HepG2 (cell line): ENCODE results near the gene NAP1L1. TPM values are rescaled to one million over a fixed set of nuclear protein-coding genes. Genes with fewer than 3 reads are reported as not detected.

Source experiments
- ARNTL ChIP-seq: sonication (generic); formaldehyde crosslinking; IDR thresholded peaks from 2 replicates; pipeline ENCODE4 v1.4.0; 2020; ENCODE audit warnings: mild to moderate bottlenecking, missing genetic modification reagents
- CENPT ChIP-seq: sonication (generic); formaldehyde crosslinking; IDR thresholded peaks from 2 replicates; pipeline ENCODE4 v1.8.0; 2022; ENCODE audit warnings: low read depth, mild to moderate bottlenecking, moderate library complexity, missing genetic modification reagents
- EZH2 ChIP-seq: conservative IDR thresholded peaks from 2 replicates; pipeline ENCODE4 v1.6.1; 2012; ENCODE audit warnings: mild to moderate bottlenecking, low read depth, low read length, moderate library complexity
- FIP1L1 ChIP-seq: fragments of 200-400 bp; formaldehyde crosslinking; IDR thresholded peaks from 2 replicates; pipeline ENCODE4 v1.6.1; 2018; ENCODE audit warnings: low read depth, mild to moderate bottlenecking, low read length, moderate library complexity, borderline replicate concordance; ENCODE audit not compliant: insufficient read depth
- FOSL1 ChIP-seq: sonication (generic); formaldehyde crosslinking; IDR thresholded peaks from 2 replicates; pipeline ENCODE4 v1.9.0; 2021; ENCODE audit warnings: missing genetic modification reagents, borderline replicate concordance
- FOSL2 ChIP-seq: sonication (generic); formaldehyde crosslinking; IDR thresholded peaks from 2 replicates; pipeline ENCODE4 v1.4.0; 2020; ENCODE audit warnings: missing genetic modification reagents
- FOXK1 ChIP-seq: sonication (generic); formaldehyde crosslinking; IDR thresholded peaks from 2 replicates; pipeline ENCODE4 v1.4.0; 2020; ENCODE audit warnings: low read depth, missing genetic modification reagents, borderline replicate concordance
- FOXK2 ChIP-seq: fragments of 450-650 bp; IDR thresholded peaks from 2 replicates; pipeline ENCODE4 v1.6.1; 2016
- MTF2 ChIP-seq: sonication (generic); formaldehyde crosslinking; IDR thresholded peaks from 2 replicates; pipeline ENCODE4 v1.5.0; 2020; ENCODE audit warnings: missing genetic modification reagents, borderline replicate concordance
- NCOA1 ChIP-seq: sonication (generic); formaldehyde crosslinking; IDR thresholded peaks from 2 replicates; pipeline ENCODE4 v1.9.0; 2021; ENCODE audit warnings: missing genetic modification reagents
- NCOA5 ChIP-seq: sonication (generic); formaldehyde crosslinking; IDR thresholded peaks from 2 replicates; pipeline ENCODE4 v1.4.0; 2020; ENCODE audit warnings: missing genetic modification reagents
- ONECUT2 ChIP-seq: sonication (generic); formaldehyde crosslinking; IDR thresholded peaks from 2 replicates; pipeline ENCODE4 v1.4.0; 2020; ENCODE audit warnings: missing genetic modification reagents
- POLR2AphosphoS5 ChIP-seq: IDR thresholded peaks from 2 replicates; pipeline ENCODE4 v1.6.1; 2012; ENCODE audit warnings: low read depth, low read length
- RAD51 ChIP-seq: fragments of 450-650 bp; IDR thresholded peaks from 2 replicates; pipeline ENCODE4 v1.6.1; 2016; ENCODE audit warnings: borderline replicate concordance
- RBFOX2 ChIP-seq: fragments of 200-400 bp; formaldehyde crosslinking; IDR thresholded peaks from 2 replicates; pipeline ENCODE4 v1.6.1; 2017; ENCODE audit warnings: low read depth, mild to moderate bottlenecking, low read length
- RFX5 ChIP-seq: IDR thresholded peaks from 2 replicates; pipeline ENCODE4 v1.6.1; 2011; ENCODE audit warnings: low read depth, low read length, improper control_type of control experiment
- SALL2 ChIP-seq: sonication (generic); formaldehyde crosslinking; IDR thresholded peaks from 2 replicates; pipeline ENCODE4 v1.8.1; 2023; ENCODE audit warnings: mild to moderate bottlenecking, missing genetic modification reagents, inconsistent platforms
- SP4 ChIP-seq: sonication (generic); formaldehyde crosslinking; IDR thresholded peaks from 2 replicates; pipeline ENCODE4 v1.8.1; 2023; ENCODE audit warnings: mild to moderate bottlenecking, missing genetic modification reagents
- STAG1 ChIP-seq: sonication (generic); formaldehyde crosslinking; IDR thresholded peaks from 2 replicates; pipeline ENCODE4 v1.4.0; 2020; ENCODE audit warnings: missing genetic modification reagents
- TEAD3 ChIP-seq: optimal IDR thresholded peaks from 2 replicates; pipeline ENCODE3; 2016; ENCODE audit warnings: borderline replicate concordance
- U2AF1 ChIP-seq: fragments of 200-400 bp; formaldehyde crosslinking; optimal IDR thresholded peaks from 2 replicates; pipeline ENCODE3; 2017; ENCODE audit warnings: mild to moderate bottlenecking, low read depth, low read length
- ZBTB21 ChIP-seq: sonication (generic); formaldehyde crosslinking; IDR thresholded peaks from 2 replicates; pipeline ENCODE4 v1.4.0; 2020; ENCODE audit warnings: missing genetic modification reagents
- ZBTB25 ChIP-seq: IDR thresholded peaks from 2 replicates; pipeline ENCODE4 v1.6.1; 2018; ENCODE audit warnings: missing genetic modification reagents
- ZBTB7B ChIP-seq: sonication (generic); formaldehyde crosslinking; IDR thresholded peaks from 2 replicates; pipeline ENCODE4 v1.4.0; 2020; ENCODE audit warnings: missing genetic modification reagents
- ZFP1 ChIP-seq: IDR thresholded peaks from 2 replicates; pipeline ENCODE4 v1.6.1; 2016
- ZFP36 ChIP-seq: fragments of 150-350 bp; IDR thresholded peaks from 2 replicates; pipeline ENCODE4 v1.6.1; 2018; ENCODE audit warnings: borderline replicate concordance, low read length, low read depth; ENCODE audit not compliant: partially characterized antibody
- ZNF101 ChIP-seq: sonication (generic); formaldehyde crosslinking; IDR thresholded peaks from 2 replicates; pipeline ENCODE4 v1.4.0; 2020; ENCODE audit warnings: mild to moderate bottlenecking, low read depth, missing genetic modification reagents, borderline replicate concordance
- ZNF143 ChIP-seq: sonication (generic); formaldehyde crosslinking; IDR thresholded peaks from 2 replicates; pipeline ENCODE4 v1.4.0; 2020; ENCODE audit warnings: missing genetic modification reagents
- ZNF3 ChIP-seq: IDR thresholded peaks from 2 replicates; pipeline ENCODE4 v1.7.0; 2017; ENCODE audit warnings: inconsistent platforms
- ZNF333 ChIP-seq: sonication (generic); formaldehyde crosslinking; IDR thresholded peaks from 2 replicates; pipeline ENCODE4 v1.4.0; 2020; ENCODE audit warnings: mild to moderate bottlenecking, missing genetic modification reagents, borderline replicate concordance
- ZNF496 ChIP-seq: sonication (generic); formaldehyde crosslinking; IDR thresholded peaks from 2 replicates; pipeline ENCODE4 v1.8.1; 2023; ENCODE audit warnings: mild to moderate bottlenecking, moderate library complexity, missing genetic modification reagents; ENCODE audit not compliant: insufficient replicate concordance
- ZNF557 ChIP-seq: sonication (generic); formaldehyde crosslinking; IDR thresholded peaks from 2 replicates; pipeline ENCODE4 v1.4.0; 2020; ENCODE audit warnings: missing genetic modification reagents
- ZNF597 ChIP-seq: sonication (generic); formaldehyde crosslinking; IDR thresholded peaks from 2 replicates; pipeline ENCODE4 v1.5.0; 2020; ENCODE audit warnings: missing genetic modification reagents
- ZNF629 ChIP-seq: sonication (generic); formaldehyde crosslinking; conservative IDR thresholded peaks from 2 replicates; pipeline ENCODE4 v1.5.0; 2020; ENCODE audit warnings: missing genetic modification reagents
- ZNF678 ChIP-seq: sonication (generic); formaldehyde crosslinking; IDR thresholded peaks from 2 replicates; pipeline ENCODE4 v1.4.0; 2020; ENCODE audit warnings: mild to moderate bottlenecking, missing genetic modification reagents
- ZNF768 ChIP-seq: sonication (generic); formaldehyde crosslinking; IDR thresholded peaks from 2 replicates; pipeline ENCODE4 v1.4.0; 2020; ENCODE audit warnings: missing genetic modification reagents
- polyA plus RNA-seq, 8 experiments: library from polyadenylated mRNA; depleted of rRNA in 3 of 8; stranded (reverse) in 7 of 8; unstranded in 1 of 8; fragments of >200 nt; fragmentation: Illumina TruSeq in 4 of 8; extraction: Trizol in 4 of 8; gene quantifications; 2 replicates each; pipeline versions ENCODE4 v1.2.1 to v1.2.3, GENCODE V29; 2011 to 2016; ENCODE audit warnings: low read depth in 4 of 8, missing spikeins in 1 of 8, mixed read lengths in 1 of 8; ENCODE audit not compliant: insufficient read depth in 1 of 8
- total RNA-seq, 5 experiments: library from RNA; depleted of rRNA; stranded (reverse); fragments of >200 nt; fragmentation: Illumina TruSeq; extraction: Trizol; gene quantifications; 2 replicates each; pipeline ENCODE4 v1.2.3, GENCODE V29; 2016; ENCODE audit warnings: low read depth in 1 of 5

NAP1L1 gene
- total and polyA plus RNA-seq, 2 of the 13 experiments (the other 11 are each of a cell fraction or from before 2014, with no cell fraction given): 207 to 309 TPM

- TF ChIP-seq ZBTB7B (CRISPR knock-in tag) (no peak), ZNF678 (CRISPR knock-in tag) (no peak), RFX5 (no peak), FOXK1 (CRISPR knock-in tag) (no peak), ZFP1 (CRISPR knock-in tag) (no peak), RBFOX2 (peak; percentile 58), NCOA5 (CRISPR knock-in tag) (no peak), ONECUT2 (no peak), ZFP36 (no peak), CENPT (CRISPR knock-in tag) (no peak), ZBTB21 (CRISPR knock-in tag) (peak; percentile 29; the same call in 1 of the 2 replicates), U2AF1 (no peak), FOSL1 (CRISPR knock-in tag) (no peak), SALL2 (no peak), ZNF557 (CRISPR knock-in tag) (no peak), FOSL2 (CRISPR knock-in tag) (0 out of 2 replicates have a peak, but pooled peaks have one; percentile 27), ARNTL (CRISPR knock-in tag) (no peak), TEAD3 (CRISPR knock-in tag) (peak; percentile 56), ZNF101 (no peak), NCOA1 (no peak), POLR2AphosphoS5 (peak; percentile 71), ZNF143 (peak; percentile 47; the same call in 1 of the 2 replicates), ZNF333 (CRISPR knock-in tag) (no peak), SP4 (CRISPR knock-in tag) (no peak), RAD51 (no peak), FOXK2 (no peak), EZH2 (no peak), ZNF496 (CRISPR knock-in tag) (no peak), ZNF597 (CRISPR knock-in tag) (no peak), FIP1L1 (no peak), ZNF3 (no peak), ZNF768 (CRISPR knock-in tag) (no peak), ZNF629 (CRISPR knock-in tag) (no peak), MTF2 (no peak), ZBTB25 (CRISPR knock-in tag) (no peak), STAG1 (CRISPR knock-in tag) (peak; percentile 13; the same call in 1 of the 2 replicates)
These were observed 57.8 kb downstream of the NAP1L1 start (continued) for GRCh38 chr12:76026643-76027063.
